Calu3 (cell line): Measurements from ENCODE around the gene FBXO9. TPM values are rescaled to one million over a fixed set of nuclear protein-coding genes. Genes with fewer than 3 reads are reported as not detected.

Experiments
- BruUV-seq: library from RNA; stranded (reverse); fragments of 400-500 nt; replicated peaks from 2 replicates; lab custom pipeline; 2021; lab: Mats Ljungman, UMichigan
- CTCF ChIA-PET: fragments of 300-600 bp; sonication (Branson Sonifier 250); formaldehyde crosslinking; loops from one replicate; lab custom pipeline; 2022; ENCODE audit warnings: antibody characterized with exemption; lab: Charles Lee
- DNase-seq: peaks from one replicate; pipeline ENCODE4 v3.0.0; 2022
- H3K27ac Mint-ChIP-seq: one replicate; pipeline ENCODE4 v1.8.0; 2022; ENCODE audit warnings: mixed read lengths; ENCODE audit not compliant: unreplicated experiment
- H3K27me3 Mint-ChIP-seq: one replicate; pipeline ENCODE4 v1.8.0; 2022; ENCODE audit warnings: mixed read lengths; ENCODE audit not compliant: unreplicated experiment
- H3K36me3 Mint-ChIP-seq: one replicate; pipeline ENCODE4 v1.8.0; 2022; ENCODE audit warnings: mild to moderate bottlenecking, moderate library complexity, mixed read lengths; ENCODE audit not compliant: insufficient read depth, unreplicated experiment
- H3K4me1 Mint-ChIP-seq: one replicate; pipeline ENCODE4 v1.8.0; 2022; ENCODE audit warnings: mild to moderate bottlenecking, low read depth, mixed read lengths; ENCODE audit not compliant: unreplicated experiment
- H3K4me3 Mint-ChIP-seq: one replicate; pipeline ENCODE4 v1.8.0; 2022; ENCODE audit warnings: mild to moderate bottlenecking, low read depth, moderate library complexity, mixed read lengths; ENCODE audit not compliant: unreplicated experiment
- H3K9me3 Mint-ChIP-seq: one replicate; pipeline ENCODE4 v1.8.0; 2022; ENCODE audit warnings: low read depth, mixed read lengths; ENCODE audit not compliant: unreplicated experiment
- intact Hi-C: fragments of 100-400 bp; cut with micrococcal nuclease; formaldehyde crosslinking; loops from one replicate; pipeline ENCODE4 v1.10.0; 2022; ENCODE audit not compliant: unreplicated experiment
- total RNA-seq: library from RNA; stranded (reverse); gene quantifications from 2 replicates; pipeline ENCODE4 v1.2.3, GENCODE V29; 2022
- TF ChIP-seq, protein P1 (sequence below): fragments of 200-600 bp; IDR thresholded peaks from one replicate; pipeline ENCODE4 v1.8.0; 2022; ENCODE audit warnings: antibody characterized with exemption; ENCODE audit not compliant: unreplicated experiment

Gene FBXO9
- total RNA-seq, 1 experiment from 2014 or later = 94.5 TPM

- Mint-ChIP-seq H3K36me3 (no peaks in the 10 kb centered on the region), H3K9me3 (no peaks in the 10 kb centered on the region), H3K27ac (no peak overlapping the region), H3K4me1 (peaks cover 15% of the 10 kb centered on the region), H3K4me3 (no peak overlapping the region), H3K27me3 (no peaks in the 10 kb centered on the region)
- CTCF ChIA-PET = no interaction called here
- no peak for DNase-seq
- intact Hi-C loops = no loop called here
- BruUV-seq = no TSS peak
- TF ChIP-seq, protein P1, sequence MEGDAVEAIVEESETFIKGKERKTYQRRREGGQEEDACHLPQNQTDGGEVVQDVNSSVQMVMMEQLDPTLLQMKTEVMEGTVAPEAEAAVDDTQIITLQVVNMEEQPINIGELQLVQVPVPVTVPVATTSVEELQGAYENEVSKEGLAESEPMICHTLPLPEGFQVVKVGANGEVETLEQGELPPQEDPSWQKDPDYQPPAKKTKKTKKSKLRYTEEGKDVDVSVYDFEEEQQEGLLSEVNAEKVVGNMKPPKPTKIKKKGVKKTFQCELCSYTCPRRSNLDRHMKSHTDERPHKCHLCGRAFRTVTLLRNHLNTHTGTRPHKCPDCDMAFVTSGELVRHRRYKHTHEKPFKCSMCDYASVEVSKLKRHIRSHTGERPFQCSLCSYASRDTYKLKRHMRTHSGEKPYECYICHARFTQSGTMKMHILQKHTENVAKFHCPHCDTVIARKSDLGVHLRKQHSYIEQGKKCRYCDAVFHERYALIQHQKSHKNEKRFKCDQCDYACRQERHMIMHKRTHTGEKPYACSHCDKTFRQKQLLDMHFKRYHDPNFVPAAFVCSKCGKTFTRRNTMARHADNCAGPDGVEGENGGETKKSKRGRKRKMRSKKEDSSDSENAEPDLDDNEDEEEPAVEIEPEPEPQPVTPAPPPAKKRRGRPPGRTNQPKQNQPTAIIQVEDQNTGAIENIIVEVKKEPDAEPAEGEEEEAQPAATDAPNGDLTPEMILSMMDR = no peak
Measured at GRCh38 chr6:53139841-53140413, 74.7 kb downstream of the FBXO9 start.

DNA sequence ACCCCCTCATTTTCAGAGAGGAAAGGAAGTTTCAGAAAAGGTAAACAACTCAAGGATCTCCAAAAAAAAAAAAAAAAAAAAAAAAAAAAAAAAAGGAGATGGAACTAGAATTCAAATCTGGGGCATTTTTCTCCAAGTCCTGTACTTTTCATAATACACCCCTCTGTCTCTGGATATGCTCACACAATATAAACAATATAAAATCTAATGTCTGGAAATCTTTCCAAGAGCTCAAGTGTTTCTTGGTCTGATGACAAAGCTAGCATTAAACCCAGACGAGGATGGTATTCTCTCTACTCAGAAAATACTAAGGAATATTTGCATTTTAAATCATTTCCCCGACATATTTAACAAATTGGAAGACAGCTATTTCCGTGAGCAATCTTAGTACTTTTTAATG, 77.6 kb downstream of the FBXO9 start:
- no TSS peak for BruUV-seq
- TF ChIP-seq, protein P1 = no peak
- CTCF ChIA-PET = interaction anchor here (1.0 kb wide), 1 partner anchor 14 kb away, joined by 3 read pairs; no protein-coding TSS in a partner anchor
- intact Hi-C loops = no loop called here
- Mint-ChIP-seq H3K9me3 (no peaks in the 10 kb centered on the region), H3K4me3 (no peak overlapping the region), H3K27ac (no peak overlapping the region), H3K36me3 (no peaks in the 10 kb centered on the region), H3K27me3 (no peaks in the 10 kb centered on the region), H3K4me1 (peaks cover 7% of the 10 kb centered on the region)
- no peak for DNase-seq

GRCh38 chr6:53143710-53144109, 78.5 kb downstream of the FBXO9 start:
- H3K4me1 Mint-ChIP-seq = peaks cover under 1% of the 10 kb centered on the region
- TF ChIP-seq, protein P1 = no peak
- no TSS peak for BruUV-seq

GRCh38 chr6:53144802-53145201, 79.6 kb downstream of the FBXO9 start:
- no peaks in the 10 kb centered on the region for H3K36me3 Mint-ChIP-seq
- no peaks in the 10 kb centered on the region for H3K9me3 Mint-ChIP-seq
- TF ChIP-seq, protein P1 = no peak
- intact Hi-C loops = no loop called here
- no peak for DNase-seq
- BruUV-seq = no TSS peak
- H3K27ac Mint-ChIP-seq = no peak overlapping the region
- H3K27me3 Mint-ChIP-seq = no peaks in the 10 kb centered on the region
- CTCF ChIA-PET = interaction anchor here (0.7 kb wide), 1 partner anchor 76 kb away, joined by 3 read pairs; no protein-coding TSS in a partner anchor
- H3K4me1 Mint-ChIP-seq = no peaks in the 10 kb centered on the region
- no peak overlapping the region for H3K4me3 Mint-ChIP-seq

More at GRCh38 chr6:53143710-53144109, 78.5 kb downstream of the FBXO9 start:
- no peaks in the 10 kb centered on the region for H3K27me3 Mint-ChIP-seq
- CTCF ChIA-PET = interaction anchor here (0.6 to 1.0 kb wide), 3 partner anchors 15 to 765 kb away, joined by 3 to 4 read pairs (median 4); no protein-coding TSS in a partner anchor
- no peak overlapping the region for H3K27ac Mint-ChIP-seq
- no peaks in the 10 kb centered on the region for H3K36me3 Mint-ChIP-seq
- no peak overlapping the region for H3K4me3 Mint-ChIP-seq
- H3K9me3 Mint-ChIP-seq = no peaks in the 10 kb centered on the region
- no peak for DNase-seq
- intact Hi-C loops = no loop called here
